ENCODE results near the gene CX3CL1.

DNA sequence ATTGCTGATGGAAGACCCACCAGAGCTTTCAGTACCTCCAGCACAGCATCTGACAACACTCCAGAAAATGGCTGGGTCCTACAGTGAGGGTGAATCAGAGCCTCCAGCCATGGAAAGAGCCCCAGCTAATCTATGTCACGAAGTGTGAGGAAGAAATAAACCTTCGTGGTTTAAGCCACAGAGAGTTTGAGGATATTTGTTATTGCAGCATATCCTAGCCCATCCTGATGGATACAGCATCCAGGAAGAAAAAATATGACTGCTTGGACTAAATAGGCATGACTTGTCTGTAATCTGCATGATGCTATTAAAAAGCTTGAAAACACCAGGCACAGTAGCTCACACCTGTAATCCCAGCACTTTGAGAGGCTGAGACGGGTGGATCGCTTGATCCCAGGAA, 19.0 kb downstream of the CX3CL1 start:
- TF ChIP-seq POLR2AphosphoS5 (IDR thresholded peaks at IDR 0.05; ENCODE audit: low read depth, low read length) = no peak
- no peak for TF ChIP-seq POLR2A (IDR thresholded peaks at IDR 0.05; ENCODE audit: low read depth, low read length)
- no peak for TF ChIP-seq TAF1 (IDR thresholded peaks at IDR 0.05; ENCODE audit: borderline replicate concordance, low read depth, low read length)

Measured in GM12892 (cell line).